Activated T-cell treated with anti-CD3 and anti-CD28 coated beads, Interleukin-2, amount 50 U/mL, for 1 hour (primary cell): ENCODE data around the gene CCL8.

Experiments used
- DNase-seq: peaks from one replicate; pipeline ENCODE4 v3.0.0-alpha.2; 2020

The CCL8 gene

GRCh38 chr17:34319039-34319483 lies at the start of gene CCL8:
TSS of gene CCL8 (plus strand) at chr17:34319435. CDS start at chr17:34319502, 67 bp downstream.
- no peak for DNase-seq

GRCh38 chr17:34269969-34270368 lies 49.3 kb upstream of the CCL8 start, which contains the start of gene CCL7:
TSS of gene CCL7 (plus strand) at chr17:34270221. CDS start at chr17:34270291, 70 bp downstream.
- no peak for DNase-seq

- no peak for DNase-seq
Measured at GRCh38 chr17:34275881-34276280, 43.4 kb upstream of the CCL8 start.

GRCh38 chr17:34276826-34277225 lies 42.4 kb upstream of the CCL8 start:
- no peak for DNase-seq

- no peak for DNase-seq
Measured at GRCh38 chr17:34283571-34283970, 35.7 kb upstream of the CCL8 start.

- DNase-seq: no peak
Measured at GRCh38 chr17:34285286-34285792, 33.9 kb upstream of the CCL8 start, which contains the start of gene CCL11. TSS of gene CCL11 (plus strand) at chr17:34285742. CDS start at chr17:34285809, 67 bp downstream.

GRCh38 chr17:34287875-34288274 lies 31.4 kb upstream of the CCL8 start:
- no peak for DNase-seq

- DNase-seq: no peak
Measured at GRCh38 chr17:34290586-34290985, 28.6 kb upstream of the CCL8 start.

- no peak for DNase-seq
Measured at GRCh38 chr17:34291721-34292348, 27.4 kb upstream of the CCL8 start.

GRCh38 chr17:34299027-34299426 lies 20.2 kb upstream of the CCL8 start:
- DNase-seq: no peak

- no peak for DNase-seq
Measured at GRCh38 chr17:34299956-34300577, 19.2 kb upstream of the CCL8 start.

GRCh38 chr17:34300652-34301370 lies 18.4 kb upstream of the CCL8 start:
- DNase-seq: no peak

- DNase-seq: no peak
Measured at GRCh38 chr17:34301986-34302385, 17.2 kb upstream of the CCL8 start.

- DNase-seq: no peak
Measured at GRCh38 chr17:34302636-34303035, 16.6 kb upstream of the CCL8 start.

- DNase-seq: no peak
Measured at GRCh38 chr17:34303606-34304005, 15.6 kb upstream of the CCL8 start.

- DNase-seq: no peak
Measured at GRCh38 chr17:34305061-34305460, 14.2 kb upstream of the CCL8 start.

- DNase-seq: no peak
Measured at GRCh38 chr17:34305606-34306005, 13.6 kb upstream of the CCL8 start.

GRCh38 chr17:34306466-34306865 lies 12.8 kb upstream of the CCL8 start:
- DNase-seq: no peak

- DNase-seq: no peak
Measured at GRCh38 chr17:34307110-34307509, 12.1 kb upstream of the CCL8 start.

GRCh38 chr17:34308371-34308770 lies 10.9 kb upstream of the CCL8 start:
- no peak for DNase-seq

- no peak for DNase-seq
Measured at GRCh38 chr17:34311291-34311690, 7.9 kb upstream of the CCL8 start.

- no peak for DNase-seq
Measured at GRCh38 chr17:34312080-34312479, 7.2 kb upstream of the CCL8 start.

- no peak for DNase-seq
Measured at GRCh38 chr17:34313164-34313563, 6.1 kb upstream of the CCL8 start.

GRCh38 chr17:34314279-34314678 lies 5.0 kb upstream of the CCL8 start:
- no peak for DNase-seq
